T-helper 17 cell (primary cell): ENCODE results near the gene NLK. TPM values are rescaled to one million over a fixed set of nuclear protein-coding genes. Genes with fewer than 3 reads are reported as not detected.
A peak's percentile ranks its signal among the peaks of the same experiment; 100 is the strongest.
"Not testable (repeated sequence)": the region's sequence is repeated elsewhere in the genome, so short reads cannot be mapped to it uniquely, and the experiment has no call there.

Experiments
- ATAC-seq: fragments of 150-1000 bp; cut with Tn5 transposase; 2 replicates; pipeline ENCODE4 v1.10.0; 2021; ENCODE audit warnings: mild to moderate bottlenecking, moderate library complexity
- DNase-seq, 3 donors: peaks; one replicate each; pipeline versions ENCODE4 v3.0.0 to v3.0.0-alpha.2; 2020 to 2021
- H3K9me3 ChIP-seq: one replicate; pipeline ENCODE4 v1.7.0; 2013; ENCODE audit warnings: low read length, mild to moderate bottlenecking; ENCODE audit not compliant: control insufficient read depth, poor library complexity, severe bottlenecking
- H3K27ac Mint-ChIP-seq: one replicate; pipeline ENCODE4 v1.8.0; 2022; ENCODE audit warnings: mild to moderate bottlenecking, moderate library complexity, mixed read lengths
- H3K27me3 Mint-ChIP-seq: one replicate; pipeline ENCODE4 v1.8.0; 2022; ENCODE audit warnings: mixed read lengths
- H3K36me3 Mint-ChIP-seq: one replicate; pipeline ENCODE4 v1.8.0; 2022; ENCODE audit warnings: low read depth, mixed read lengths
- H3K4me1 Mint-ChIP-seq: one replicate; pipeline ENCODE4 v1.8.0; 2022; ENCODE audit warnings: mild to moderate bottlenecking, mixed read lengths
- H3K4me3 Mint-ChIP-seq: one replicate; pipeline ENCODE4 v1.8.0; 2022; ENCODE audit warnings: mild to moderate bottlenecking, moderate library complexity, mixed read lengths
- total RNA-seq, 4 donors: library from RNA in 2 of 4; stranded (reverse) in 2 of 4; gene quantifications; one replicate each; pipeline ENCODE4 v1.2.3 and lab custom pipeline; 2022 to 2026

NLK gene
- total RNA-seq, 2 donors from 2014 or later = 12.3 to 15.1 TPM

DNA sequence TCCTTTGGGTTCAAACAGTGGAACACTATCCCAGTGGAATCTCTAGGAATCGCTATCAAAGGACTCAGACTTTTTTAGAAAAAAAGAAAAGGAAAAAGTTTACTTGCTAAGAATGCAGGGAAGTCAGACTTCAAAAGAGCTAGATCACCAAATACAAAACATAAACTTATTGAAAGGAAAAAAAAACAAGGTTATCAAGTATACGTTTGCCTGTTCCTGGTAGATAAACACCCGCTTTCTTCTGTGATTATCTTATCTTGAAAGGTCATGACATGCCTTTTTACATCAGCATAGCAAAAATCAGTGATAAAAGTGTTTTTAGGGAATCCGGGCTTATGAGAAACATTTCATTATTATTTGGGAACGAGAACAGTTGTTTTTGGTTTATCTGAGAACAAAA, 147.2 kb downstream of the NLK start:
- no peaks in the 10 kb centered on the region for H3K27me3 Mint-ChIP-seq
- no peaks in the 10 kb centered on the region for H3K9me3 ChIP-seq
- no peak for ATAC-seq
- H3K4me3 Mint-ChIP-seq = no peak overlapping the region
- H3K4me1 Mint-ChIP-seq = peaks cover 6% of the 10 kb centered on the region
- H3K27ac Mint-ChIP-seq = no peak overlapping the region
- DNase-seq = no peak
- H3K36me3 Mint-ChIP-seq = peaks cover 2% of the 10 kb centered on the region

- Mint-ChIP-seq H3K4me1 (peaks cover 6% of the 10 kb centered on the region), H3K4me3 (no peak overlapping the region), H3K36me3 (no peaks in the 10 kb centered on the region), H3K27me3 (no peaks in the 10 kb centered on the region), H3K27ac (no peak overlapping the region)
- no peaks in the 10 kb centered on the region for H3K9me3 ChIP-seq
- no peak for DNase-seq
- no peak for ATAC-seq
These were observed 148.5 kb downstream of the NLK start for GRCh38 chr17:28191018-28191417.

DNA sequence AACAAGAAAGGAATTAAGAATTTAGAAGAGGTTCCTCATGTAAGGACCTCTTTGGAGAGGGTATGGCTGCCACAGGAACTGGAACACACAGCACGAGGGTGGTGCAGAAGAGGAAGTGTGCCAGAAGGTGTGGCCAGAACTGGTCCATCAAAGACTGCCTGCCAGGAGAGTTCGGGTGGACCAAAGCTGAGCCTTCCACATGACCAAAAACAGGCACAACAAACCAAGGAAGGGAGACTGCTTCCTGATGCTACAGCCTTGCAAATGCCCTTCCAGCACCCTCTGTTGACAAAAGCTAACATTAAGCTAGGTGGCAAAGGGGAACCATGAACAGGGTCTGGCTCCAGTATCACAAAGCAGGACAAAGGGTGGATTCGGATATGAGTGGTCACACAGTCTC, 150.8 kb downstream of the NLK start:
- DNase-seq (no peak), ATAC-seq (no peak)
- peak overlapping the region; percentile 41 for H3K27ac Mint-ChIP-seq
- peaks cover 2% of the 10 kb centered on the region for H3K36me3 Mint-ChIP-seq
- no peaks in the 10 kb centered on the region for H3K27me3 Mint-ChIP-seq
- no peaks in the 10 kb centered on the region for H3K9me3 ChIP-seq
- H3K4me3 Mint-ChIP-seq = no peak overlapping the region
- H3K4me1 Mint-ChIP-seq = peaks cover 6% of the 10 kb centered on the region

- Mint-ChIP-seq H3K27ac (no peak overlapping the region), H3K27me3 (no peaks in the 10 kb centered on the region), H3K36me3 (peaks cover 6% of the 10 kb centered on the region), H3K4me1 (peaks cover 6% of the 10 kb centered on the region), H3K4me3 (no peak overlapping the region)
- DNase-seq (no peak), ATAC-seq (no peak)
- no peaks in the 10 kb centered on the region for H3K9me3 ChIP-seq
These were observed 151.9 kb downstream of the NLK start for GRCh38 chr17:28194382-28194781.

- H3K27ac Mint-ChIP-seq = no peak overlapping the region
- no peaks in the 10 kb centered on the region for H3K27me3 Mint-ChIP-seq
- DNase-seq (no peak), ATAC-seq (no peak)
- peaks cover 6% of the 10 kb centered on the region for H3K4me1 Mint-ChIP-seq
- peaks cover 6% of the 10 kb centered on the region for H3K36me3 Mint-ChIP-seq
- no peak overlapping the region for H3K4me3 Mint-ChIP-seq
- H3K9me3 ChIP-seq = no peaks in the 10 kb centered on the region
These were observed 154.2 kb downstream of the NLK start for GRCh38 chr17:28196636-28197035.

DNA sequence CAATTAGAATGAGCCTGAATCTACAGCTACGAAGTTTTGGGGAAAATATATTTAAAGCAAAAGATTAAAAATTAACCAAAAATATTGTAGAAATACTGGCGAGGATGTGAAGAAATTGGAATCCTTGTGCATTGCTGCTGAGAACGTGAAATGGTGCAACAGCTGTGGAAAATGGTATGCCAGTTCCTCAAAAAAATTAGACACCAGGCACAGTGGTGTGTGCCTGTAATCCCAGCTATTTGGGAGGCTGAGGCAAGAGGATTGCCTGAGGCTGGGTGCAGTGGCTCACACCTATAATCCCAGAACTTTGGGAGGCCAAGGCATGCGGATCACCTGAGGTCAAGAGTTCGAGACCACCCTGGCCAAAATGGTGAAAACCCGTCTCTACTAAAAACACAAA, 156.6 kb downstream of the NLK start:
- ATAC-seq (no peak), DNase-seq (no peak)
- Mint-ChIP-seq H3K27me3 (peaks cover 12% of the 10 kb centered on the region), H3K27ac (no peak overlapping the region), H3K36me3 (peaks cover 6% of the 10 kb centered on the region), H3K4me3 (no peak overlapping the region), H3K4me1 (no peaks in the 10 kb centered on the region)
- no peaks in the 10 kb centered on the region for H3K9me3 ChIP-seq

DNA sequence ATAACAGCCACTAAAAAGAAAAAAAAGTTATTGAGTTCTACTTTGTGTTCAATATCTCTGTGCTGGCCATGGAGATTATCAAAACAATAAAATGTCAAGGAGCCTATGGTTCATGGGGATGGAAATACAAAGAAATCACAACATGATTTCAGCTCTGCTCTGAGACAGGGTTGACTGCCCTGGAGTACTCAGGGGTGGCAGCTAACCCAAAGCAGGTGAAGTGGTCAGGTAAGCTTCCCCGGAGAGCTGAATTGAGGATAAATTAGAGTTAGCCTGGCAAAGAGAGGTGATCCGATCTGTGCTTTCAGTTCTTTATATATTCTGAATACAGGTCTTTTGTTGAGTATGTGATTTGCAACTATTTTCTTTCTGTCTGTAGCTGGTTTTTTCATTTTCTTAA, 157.3 kb downstream of the NLK start:
- H3K36me3 Mint-ChIP-seq = peaks cover 6% of the 10 kb centered on the region
- H3K4me1 Mint-ChIP-seq = no peaks in the 10 kb centered on the region
- ATAC-seq = no peak
- H3K27me3 Mint-ChIP-seq = peaks cover 18% of the 10 kb centered on the region
- H3K4me3 Mint-ChIP-seq = no peak overlapping the region
- no peak for DNase-seq
- H3K9me3 ChIP-seq = no peaks in the 10 kb centered on the region
- H3K27ac Mint-ChIP-seq = no peak overlapping the region

DNA sequence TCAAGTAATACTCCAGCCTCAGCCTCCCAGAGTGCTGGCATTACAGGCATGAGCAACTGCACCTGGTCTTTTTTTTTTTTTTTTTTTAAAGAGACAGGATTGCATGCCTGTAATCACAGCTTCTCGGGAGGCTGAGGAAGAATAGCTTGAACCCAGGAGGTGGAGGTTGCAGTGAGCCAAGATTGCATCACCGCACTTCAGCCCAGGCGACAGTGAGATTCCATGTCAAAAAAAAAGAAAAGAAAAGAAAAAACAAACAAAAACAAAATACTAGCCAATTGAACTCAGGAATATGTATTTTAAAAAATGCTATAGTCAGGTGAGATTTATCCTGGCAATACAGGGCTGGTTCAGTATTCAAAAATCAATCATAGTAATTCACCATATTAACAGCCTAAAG, 158.8 kb downstream of the NLK start:
- Mint-ChIP-seq H3K4me1 (no peaks in the 10 kb centered on the region), H3K27me3 (peaks cover 25% of the 10 kb centered on the region), H3K36me3 (peaks cover 6% of the 10 kb centered on the region), H3K27ac (no peak overlapping the region), H3K4me3 (no peak overlapping the region)
- DNase-seq = no peak
- ATAC-seq = no peak
- H3K9me3 ChIP-seq = no peaks in the 10 kb centered on the region

- no peaks in the 10 kb centered on the region for H3K9me3 ChIP-seq
- H3K4me1 Mint-ChIP-seq = peaks cover 3% of the 10 kb centered on the region
- DNase-seq (no peak), ATAC-seq (no peak)
- H3K27ac Mint-ChIP-seq = peak overlapping the region; percentile 6
- H3K4me3 Mint-ChIP-seq = no peak overlapping the region
- peaks cover 3% of the 10 kb centered on the region for H3K36me3 Mint-ChIP-seq
- H3K27me3 Mint-ChIP-seq = peaks cover 25% of the 10 kb centered on the region
These were observed 161.8 kb downstream of the NLK start for GRCh38 chr17:28204244-28204643.

- no peak for ATAC-seq
- H3K9me3 ChIP-seq = no peaks in the 10 kb centered on the region
- Mint-ChIP-seq H3K27ac (no peak overlapping the region), H3K4me3 (no peak overlapping the region), H3K36me3 (peaks cover 6% of the 10 kb centered on the region), H3K27me3 (peaks cover 25% of the 10 kb centered on the region), H3K4me1 (peaks cover 3% of the 10 kb centered on the region)
- DNase-seq = no peak
These were observed 162.3 kb downstream of the NLK start for GRCh38 chr17:28204751-28205150.

DNA sequence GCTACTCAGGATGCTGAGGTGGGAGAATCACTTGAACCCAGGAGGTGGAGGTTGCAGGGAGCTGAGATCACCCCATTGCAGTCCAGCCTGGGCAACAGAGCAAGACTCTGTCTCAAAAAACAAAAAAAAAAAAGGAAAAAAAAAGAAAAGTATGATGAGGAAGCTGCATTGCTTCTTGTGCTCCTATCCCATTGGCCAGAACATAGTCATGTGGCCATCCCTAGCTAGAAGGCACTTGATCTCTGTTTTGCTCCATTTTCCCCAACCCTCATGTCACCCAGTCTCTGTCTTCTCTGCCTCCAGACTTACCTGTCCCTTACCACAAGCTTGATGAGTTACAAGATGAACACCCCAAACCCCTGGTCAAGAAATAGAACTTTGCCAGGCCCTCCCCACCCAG, 163.8 kb downstream of the NLK start:
- DNase-seq (no peak), ATAC-seq (no peak)
- Mint-ChIP-seq H3K4me1 (peaks cover 3% of the 10 kb centered on the region), H3K27ac (no peak overlapping the region), H3K36me3 (peaks cover 6% of the 10 kb centered on the region), H3K4me3 (no peak overlapping the region), H3K27me3 (peaks cover 25% of the 10 kb centered on the region)
- no peaks in the 10 kb centered on the region for H3K9me3 ChIP-seq

DNA sequence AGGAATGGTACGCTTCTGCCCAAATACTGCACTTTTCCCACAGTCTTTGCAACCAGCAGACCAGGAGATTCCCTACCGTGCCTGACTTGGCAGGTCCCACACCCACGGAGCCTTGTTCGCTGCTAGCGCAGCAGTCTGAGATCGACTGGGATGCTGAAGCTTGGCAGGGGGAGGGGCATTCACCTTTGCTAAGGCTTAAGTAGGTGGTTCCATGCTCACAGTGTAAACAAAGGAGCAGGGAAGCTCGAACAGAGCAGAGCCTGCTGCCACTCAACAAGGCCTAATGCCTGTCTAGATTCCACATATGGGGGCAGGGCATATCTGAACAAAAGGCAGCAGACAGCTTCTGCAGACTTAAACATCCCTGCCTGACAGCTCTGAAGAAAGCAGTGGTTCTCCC, 169.3 kb downstream of the NLK start:
- H3K27ac Mint-ChIP-seq = no peak overlapping the region
- ATAC-seq (no peak), DNase-seq (no peak)
- no peaks in the 10 kb centered on the region for H3K9me3 ChIP-seq
- H3K4me1 Mint-ChIP-seq = peaks cover 7% of the 10 kb centered on the region
- no peaks in the 10 kb centered on the region for H3K27me3 Mint-ChIP-seq
- peaks cover 6% of the 10 kb centered on the region for H3K36me3 Mint-ChIP-seq
- H3K4me3 Mint-ChIP-seq = no peak overlapping the region

DNA sequence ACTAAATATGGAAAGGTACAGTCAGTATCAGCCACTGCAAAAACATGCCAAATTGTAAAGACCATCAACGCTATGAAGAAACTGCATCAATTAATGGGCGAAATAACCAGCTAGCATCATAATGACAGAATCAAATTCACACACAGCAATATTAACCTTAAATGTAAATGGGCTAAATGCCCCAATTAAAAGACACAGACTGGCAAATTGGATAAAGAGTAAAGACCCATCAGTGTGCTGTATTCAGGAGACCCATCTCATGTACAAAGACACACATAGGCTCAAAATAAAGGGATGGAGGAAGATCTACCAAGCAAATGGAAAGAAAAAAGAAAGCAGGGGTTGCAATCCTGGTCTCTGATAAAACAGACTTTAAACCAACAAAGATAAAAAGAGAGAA, 171.1 kb downstream of the NLK start:
- not testable (repeated sequence) for H3K36me3 Mint-ChIP-seq, ATAC-seq, DNase-seq, H3K27me3 Mint-ChIP-seq, H3K4me3 Mint-ChIP-seq, H3K27ac Mint-ChIP-seq, H3K4me1 Mint-ChIP-seq, H3K9me3 ChIP-seq

GRCh38 chr17:28216052-28216451, 173.6 kb downstream of the NLK start:
- H3K4me3 Mint-ChIP-seq = no peak overlapping the region
- H3K27me3 Mint-ChIP-seq = no peaks in the 10 kb centered on the region
- no peaks in the 10 kb centered on the region for H3K36me3 Mint-ChIP-seq
- no peak for ATAC-seq
- DNase-seq = no peak
- peaks cover 5% of the 10 kb centered on the region for H3K4me1 Mint-ChIP-seq
- H3K9me3 ChIP-seq = no peaks in the 10 kb centered on the region
- peak overlapping the region; percentile 65 for H3K27ac Mint-ChIP-seq

- Mint-ChIP-seq H3K36me3 (no peaks in the 10 kb centered on the region), H3K27ac (no peak overlapping the region), H3K27me3 (no peaks in the 10 kb centered on the region), H3K4me3 (no peak overlapping the region), H3K4me1 (peaks cover 5% of the 10 kb centered on the region)
- no peak for DNase-seq
- ATAC-seq = no peak
- H3K9me3 ChIP-seq = no peaks in the 10 kb centered on the region
These were observed 174.1 kb downstream of the NLK start for GRCh38 chr17:28216528-28216927.
